ENCODE results near the gene SLC6A4.

Gene SLC6A4

GRCh38 chr17:30222721-30223175 is 12.7 kb downstream of the SLC6A4 start:
- in situ Hi-C loops (cut with HindIII; ENCODE audit: low pct_ligation_motif_present, low sequenced_read_pairs): no loop called here
- Histone ChIP-seq H3K27me3 (replicated peaks) (peaks cover 5% of the 10 kb centered on the region), H3K36me3 (replicated peaks) (no peaks in the 10 kb centered on the region), H3K4me3 (ENCODE audit: low read depth, low read length) (no peak overlapping the region), H3K27ac (no peak overlapping the region)
- no peak for TF ChIP-seq CTCF (IDR thresholded peaks at IDR 0.05; ENCODE audit: low read depth, low read length, missing control alignments)
- no peak for DNase-seq

- Histone ChIP-seq H3K4me3 (ENCODE audit: low read depth, low read length) (no peak overlapping the region), H3K27me3 (replicated peaks) (peaks cover 5% of the 10 kb centered on the region), H3K36me3 (replicated peaks) (no peaks in the 10 kb centered on the region), H3K27ac (no peak overlapping the region)
- no peak for TF ChIP-seq CTCF (IDR thresholded peaks at IDR 0.05; ENCODE audit: low read depth, low read length, missing control alignments)
- DNase-seq: no peak
- in situ Hi-C loops (cut with HindIII; ENCODE audit: low pct_ligation_motif_present, low sequenced_read_pairs): no loop called here
Measured at GRCh38 chr17:30222251-30222650, 13.2 kb downstream of the SLC6A4 start.

DNA sequence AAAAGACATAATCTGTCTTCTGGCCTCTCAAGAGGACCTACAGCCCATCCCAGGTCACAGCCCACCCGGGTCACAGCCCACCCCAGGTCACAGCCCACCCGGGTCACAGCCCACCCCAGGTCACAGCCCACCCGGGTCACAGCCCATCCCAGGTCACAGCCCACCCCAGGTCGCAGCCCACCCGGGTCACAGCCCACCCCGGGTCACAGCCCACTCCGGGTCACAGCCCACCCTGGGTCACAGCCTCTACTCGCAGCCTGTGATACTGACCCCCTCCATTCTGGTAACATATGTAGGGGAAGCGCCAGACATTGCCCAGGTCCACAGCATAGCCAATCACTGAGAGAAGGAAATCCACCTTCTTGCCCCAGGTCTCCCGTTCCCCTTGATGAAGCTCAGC is 14.2 kb downstream of the SLC6A4 start:
- no peak for DNase-seq
- no peaks in the 10 kb centered on the region for H3K36me3 ChIP-seq (replicated peaks)
- H3K27ac ChIP-seq: no peak overlapping the region
- in situ Hi-C loops (cut with HindIII; ENCODE audit: low pct_ligation_motif_present, low sequenced_read_pairs): no loop called here
- no peak for TF ChIP-seq CTCF (IDR thresholded peaks at IDR 0.05; ENCODE audit: low read depth, low read length, missing control alignments)
- H3K27me3 ChIP-seq (replicated peaks): peaks cover 5% of the 10 kb centered on the region
- no peak overlapping the region for H3K4me3 ChIP-seq (ENCODE audit: low read depth, low read length)

GRCh38 chr17:30220414-30220813 is 15.1 kb downstream of the SLC6A4 start:
- Histone ChIP-seq H3K36me3 (replicated peaks) (no peaks in the 10 kb centered on the region), H3K27ac (no peak overlapping the region), H3K27me3 (replicated peaks) (no peaks in the 10 kb centered on the region), H3K4me3 (ENCODE audit: low read depth, low read length) (no peak overlapping the region)
- in situ Hi-C loops (cut with HindIII; ENCODE audit: low pct_ligation_motif_present, low sequenced_read_pairs): no loop called here
- no peak for DNase-seq
- TF ChIP-seq CTCF (IDR thresholded peaks at IDR 0.05; ENCODE audit: low read depth, low read length, missing control alignments): no peak

GRCh38 chr17:30219833-30220232 is 15.7 kb downstream of the SLC6A4 start:
- DNase-seq: no peak
- Histone ChIP-seq H3K36me3 (replicated peaks) (no peaks in the 10 kb centered on the region), H3K27ac (no peak overlapping the region), H3K4me3 (ENCODE audit: low read depth, low read length) (no peak overlapping the region), H3K27me3 (replicated peaks) (no peaks in the 10 kb centered on the region)
- in situ Hi-C loops (cut with HindIII; ENCODE audit: low pct_ligation_motif_present, low sequenced_read_pairs): no loop called here
- no peak for TF ChIP-seq CTCF (IDR thresholded peaks at IDR 0.05; ENCODE audit: low read depth, low read length, missing control alignments)

DNA sequence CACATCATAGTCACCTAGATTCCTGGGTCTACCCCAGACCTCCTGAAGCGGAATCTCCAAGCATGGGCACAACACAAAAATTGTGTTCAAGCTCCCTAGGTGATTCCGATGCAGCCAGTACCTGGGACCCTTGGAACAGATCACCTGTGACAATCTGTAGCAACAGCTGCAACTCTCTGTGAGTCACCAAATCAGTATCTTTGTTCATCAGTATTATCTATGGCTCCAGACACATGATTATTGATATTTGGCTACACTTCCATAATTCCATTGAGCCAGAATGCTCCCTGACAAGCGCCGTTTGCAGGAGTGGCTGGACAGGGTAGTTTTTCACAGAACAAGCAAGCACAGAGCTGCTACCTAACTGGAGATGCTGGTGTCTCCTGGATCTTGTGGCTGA is 16.2 kb downstream of the SLC6A4 start:
- in situ Hi-C loops (cut with HindIII; ENCODE audit: low pct_ligation_motif_present, low sequenced_read_pairs): no loop called here
- Histone ChIP-seq H3K4me3 (ENCODE audit: low read depth, low read length) (no peak overlapping the region), H3K36me3 (replicated peaks) (no peaks in the 10 kb centered on the region), H3K27ac (no peak overlapping the region), H3K27me3 (replicated peaks) (no peaks in the 10 kb centered on the region)
- DNase-seq: no peak
- TF ChIP-seq CTCF (IDR thresholded peaks at IDR 0.05; ENCODE audit: low read depth, low read length, missing control alignments): no peak
